ENCODE data around the gene GEMIN8. TPM values are rescaled to one million over a fixed set of nuclear protein-coding genes. Genes with fewer than 3 reads are reported as not detected.
A peak's percentile ranks its signal among the peaks of the same experiment; 100 is the strongest.

GEMIN8 gene
- total and polyA plus RNA-seq, 3 donors from 2014 or later, result 15.9 to 23.6 (median 19.9) TPM

- no peaks in the 10 kb centered on the region for H3K9me3 ChIP-seq
- peak overlapping the region; percentile 70 to 80 for H3K27ac ChIP-seq
- 0% methylated on average over 7 of the region's 7 CpGs for WGBS, 2 donors
- H3K36me3 ChIP-seq (ENCODE audit: low read depth, missing control alignments), result no peaks in the 10 kb centered on the region
- peak overlapping the region; percentile 64 to 72 for H3K4me3 ChIP-seq
- no peak for DNase-seq
- no peak for TF ChIP-seq POLR2A (IDR thresholded peaks at IDR 0.05)
- TF ChIP-seq CTCF (IDR thresholded peaks at IDR 0.05), result no peak
- H3K27me3 ChIP-seq, result no peaks in the 10 kb centered on the region
- no peaks in the 10 kb centered on the region for H3K4me1 ChIP-seq
- intact Hi-C loops (cut with DNase I; ENCODE audit: low total_unique reads), result loop anchor here (10.0 kb wide), 1 partner anchor 525 kb away; no protein-coding TSS in a partner anchor
Observed at GRCh38 chrX:14030174-14030530, 460 bp upstream of the GEMIN8 start.

- Histone ChIP-seq H3K27me3 (no peaks in the 10 kb centered on the region), H3K4me3 (peak overlapping the region; percentile 64 to 72), H3K27ac (peak overlapping the region; percentile 70 to 80), H3K9me3 (no peaks in the 10 kb centered on the region), H3K4me1 (no peaks in the 10 kb centered on the region), H3K36me3 (ENCODE audit: low read depth, missing control alignments) (no peaks in the 10 kb centered on the region)
- DNase-seq, result no peak
- no peak for TF ChIP-seq POLR2A (IDR thresholded peaks at IDR 0.05)
- no peak for TF ChIP-seq CTCF (IDR thresholded peaks at IDR 0.05)
- intact Hi-C loops (cut with DNase I; ENCODE audit: low total_unique reads), result no loop called here
- WGBS, 2 donors, result 0 to 1% methylated on average over 3 to 7 of the region's 7 CpGs
Observed at GRCh38 chrX:14029039-14029424, 660 bp downstream of the GEMIN8 start.

- Histone ChIP-seq H3K27ac (peak overlapping the region in 1 of 2 donors; percentile 70), H3K36me3 (ENCODE audit: low read depth, missing control alignments) (no peaks in the 10 kb centered on the region), H3K9me3 (no peaks in the 10 kb centered on the region), H3K4me3 (no peak overlapping the region), H3K27me3 (no peaks in the 10 kb centered on the region), H3K4me1 (no peaks in the 10 kb centered on the region)
- intact Hi-C loops (cut with DNase I; ENCODE audit: low total_unique reads), result no loop called here
- WGBS, 2 donors, result 33 to 40% methylated on average over 3 of the region's 3 CpGs
- DNase-seq, result no peak
- TF ChIP-seq CTCF (IDR thresholded peaks at IDR 0.05) (no peak), POLR2A (IDR thresholded peaks at IDR 0.05) (no peak)
Observed at GRCh38 chrX:14028473-14028872, 1.2 kb downstream of the GEMIN8 start.

GRCh38 chrX:14027511-14028019 lies 2.1 kb downstream of the GEMIN8 start:
- Histone ChIP-seq H3K9me3 (no peaks in the 10 kb centered on the region), H3K4me1 (no peaks in the 10 kb centered on the region), H3K4me3 (no peak overlapping the region), H3K36me3 (ENCODE audit: low read depth, missing control alignments) (no peaks in the 10 kb centered on the region), H3K27me3 (no peaks in the 10 kb centered on the region), H3K27ac (no peak overlapping the region)
- intact Hi-C loops (cut with DNase I; ENCODE audit: low total_unique reads), result no loop called here
- TF ChIP-seq POLR2A (IDR thresholded peaks at IDR 0.05) (no peak), CTCF (IDR thresholded peaks at IDR 0.05) (no peak)
- DNase-seq, result no peak

DNA sequence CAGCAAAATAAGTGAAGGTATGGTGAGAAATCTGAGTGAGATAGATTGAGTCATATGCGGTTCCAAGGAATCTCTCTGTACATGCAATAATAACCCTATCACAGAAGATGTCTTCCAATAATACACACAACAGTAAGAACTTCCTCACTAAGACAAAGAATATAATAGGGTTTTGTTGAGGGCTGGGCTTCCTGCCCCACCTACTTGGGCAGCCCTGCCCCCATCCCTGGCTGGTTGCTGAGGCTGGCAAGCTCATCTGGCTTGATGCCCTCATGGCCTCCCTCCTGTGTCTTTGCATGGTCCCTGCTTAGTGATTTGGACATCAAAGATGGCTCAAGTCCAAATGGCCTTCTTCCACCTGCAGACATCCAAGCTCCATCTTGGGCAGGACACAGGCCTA lies 2.7 kb downstream of the GEMIN8 start:
- H3K36me3 ChIP-seq (ENCODE audit: low read depth, missing control alignments), result no peaks in the 10 kb centered on the region
- H3K9me3 ChIP-seq, result no peaks in the 10 kb centered on the region
- peak; percentile 15 for DNase-seq
- TF ChIP-seq CTCF (IDR thresholded peaks at IDR 0.05) (no peak), POLR2A (IDR thresholded peaks at IDR 0.05) (no peak)
- H3K4me1 ChIP-seq, result no peaks in the 10 kb centered on the region
- no peaks in the 10 kb centered on the region for H3K27me3 ChIP-seq
- no peak overlapping the region for H3K4me3 ChIP-seq
- no peak overlapping the region for H3K27ac ChIP-seq
- 82% methylated on average over 1 of the region's 1 CpG; no CpG with 5 or more reads in 1 of the 2 donors for WGBS, 2 donors
- intact Hi-C loops (cut with DNase I; ENCODE audit: low total_unique reads), result no loop called here
